ENCODE results near the gene CEP43.

Gene CEP43

DNA sequence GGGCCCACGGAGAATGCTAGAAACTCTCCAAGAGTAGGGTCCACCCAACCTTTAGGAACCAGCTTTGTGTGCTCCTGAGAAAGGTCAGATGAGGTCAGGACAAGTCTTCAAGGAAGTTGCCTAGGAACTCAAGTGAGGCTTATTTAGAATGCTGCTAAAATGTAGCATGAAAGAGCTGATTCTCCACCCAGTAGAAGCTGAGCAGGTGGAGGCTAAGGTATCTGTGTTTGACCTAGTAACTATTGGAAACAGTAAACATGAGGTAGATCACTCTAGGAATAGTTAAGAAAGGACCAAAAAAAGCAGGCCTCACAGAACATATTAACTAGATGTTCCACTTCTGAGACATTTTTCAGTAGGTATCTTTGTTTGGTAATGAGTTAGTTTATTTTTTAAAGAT lies 13.9 kb downstream of the CEP43 start:
- DNase-seq (ENCODE audit: low spot score), result no peak

DNA sequence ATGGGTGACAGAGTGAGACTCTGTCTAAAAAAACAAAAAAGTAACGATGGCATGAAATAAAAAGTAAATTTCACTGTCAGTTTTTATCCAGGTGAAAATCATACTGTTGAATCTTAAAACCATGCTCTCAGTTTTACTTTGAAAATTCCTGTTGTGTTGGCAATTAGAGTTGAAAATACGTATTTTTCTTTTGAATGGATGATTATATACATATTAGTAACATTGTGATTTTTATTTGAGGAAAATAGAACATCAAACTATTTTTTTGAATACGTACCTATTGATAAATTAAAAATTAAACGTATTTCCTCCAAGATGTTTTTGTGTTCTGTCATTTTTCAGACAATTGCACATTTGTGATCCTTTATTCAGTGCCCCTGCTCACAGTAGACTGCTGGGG lies 14.7 kb downstream of the CEP43 start:
- DNase-seq (ENCODE audit: low spot score), result no peak

DNA sequence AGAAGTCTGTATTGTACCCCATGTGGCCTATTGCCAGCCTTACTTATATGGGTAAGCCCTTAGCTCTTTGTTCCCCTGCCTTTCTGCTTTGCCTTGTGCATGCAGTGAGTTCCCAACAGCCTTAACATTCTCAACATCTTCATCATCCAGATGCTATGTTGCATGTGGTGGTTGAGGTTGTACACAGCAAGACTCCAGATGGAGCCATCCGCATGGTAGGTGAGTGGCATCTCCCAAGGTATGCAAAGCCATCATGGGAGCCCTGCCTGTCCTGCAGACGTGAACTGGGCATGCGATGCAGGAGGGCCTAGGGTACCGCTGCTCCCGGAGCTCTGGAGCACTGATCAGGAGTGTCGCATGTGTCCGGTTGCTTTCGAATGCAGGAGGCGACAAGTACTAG lies 16.1 kb downstream of the CEP43 start:
- DNase-seq (ENCODE audit: low spot score), result no peak

DNA sequence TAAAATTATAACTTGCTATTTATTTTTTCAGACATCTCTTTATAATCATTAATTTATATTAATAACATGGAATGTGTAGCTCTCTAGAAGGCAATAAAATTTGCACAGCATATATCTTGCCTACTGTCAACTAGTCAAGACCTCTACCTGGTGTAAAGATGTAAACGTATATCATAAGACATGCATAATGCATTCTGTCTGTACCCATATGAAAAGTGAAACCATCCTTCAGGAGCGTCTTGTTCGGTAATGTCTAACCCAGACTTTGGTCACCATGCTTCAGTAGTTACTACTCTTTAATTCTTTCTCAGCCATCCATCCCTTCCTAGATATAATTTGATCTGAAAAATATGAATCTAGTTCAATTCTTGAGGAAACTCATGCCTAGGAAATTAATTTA lies 21.0 kb downstream of the CEP43 start:
- DNase-seq (ENCODE audit: low spot score), result no peak

DNA sequence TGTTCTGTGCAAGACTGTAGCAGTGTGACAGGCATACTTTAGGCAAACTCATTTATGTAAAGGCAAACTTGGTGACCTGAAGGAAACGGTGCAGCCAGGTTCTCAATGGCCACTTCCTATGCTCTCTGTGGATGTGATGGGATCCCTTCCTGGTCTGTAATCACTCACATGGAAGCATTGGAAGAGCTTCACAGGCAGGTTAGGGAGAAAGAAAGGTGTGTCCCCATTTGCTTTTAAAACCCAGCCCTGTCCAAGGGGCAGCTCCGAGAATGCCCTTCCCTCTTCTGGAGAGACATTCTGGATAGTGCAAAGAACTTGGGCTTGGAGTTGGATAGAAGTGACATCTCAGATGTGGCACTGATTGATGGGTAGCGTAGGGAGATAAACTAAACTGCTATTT lies 28.1 kb downstream of the CEP43 start:
- DNase-seq (ENCODE audit: low spot score), result no peak

DNA sequence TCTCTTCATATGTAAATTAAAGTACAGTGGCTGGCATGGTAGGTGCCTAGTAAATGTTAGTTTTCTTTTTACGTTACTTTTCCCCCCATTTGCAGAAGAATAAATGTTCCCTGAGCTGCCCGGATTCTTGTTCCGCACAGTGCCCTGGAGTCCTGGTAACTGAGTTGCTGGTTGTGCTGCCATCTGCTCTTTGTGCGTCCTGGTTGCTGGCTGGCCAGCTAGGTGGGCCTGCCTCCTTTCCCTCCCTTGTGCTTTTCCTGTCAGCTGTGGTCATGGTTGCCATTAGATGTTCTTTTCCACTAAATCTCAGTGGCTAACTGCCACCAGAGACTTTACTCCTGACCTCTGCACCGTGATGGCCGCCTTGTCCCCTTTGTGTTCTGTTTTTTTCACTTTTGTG lies 28.6 kb downstream of the CEP43 start:
- DNase-seq (ENCODE audit: low spot score), result no peak

DNA sequence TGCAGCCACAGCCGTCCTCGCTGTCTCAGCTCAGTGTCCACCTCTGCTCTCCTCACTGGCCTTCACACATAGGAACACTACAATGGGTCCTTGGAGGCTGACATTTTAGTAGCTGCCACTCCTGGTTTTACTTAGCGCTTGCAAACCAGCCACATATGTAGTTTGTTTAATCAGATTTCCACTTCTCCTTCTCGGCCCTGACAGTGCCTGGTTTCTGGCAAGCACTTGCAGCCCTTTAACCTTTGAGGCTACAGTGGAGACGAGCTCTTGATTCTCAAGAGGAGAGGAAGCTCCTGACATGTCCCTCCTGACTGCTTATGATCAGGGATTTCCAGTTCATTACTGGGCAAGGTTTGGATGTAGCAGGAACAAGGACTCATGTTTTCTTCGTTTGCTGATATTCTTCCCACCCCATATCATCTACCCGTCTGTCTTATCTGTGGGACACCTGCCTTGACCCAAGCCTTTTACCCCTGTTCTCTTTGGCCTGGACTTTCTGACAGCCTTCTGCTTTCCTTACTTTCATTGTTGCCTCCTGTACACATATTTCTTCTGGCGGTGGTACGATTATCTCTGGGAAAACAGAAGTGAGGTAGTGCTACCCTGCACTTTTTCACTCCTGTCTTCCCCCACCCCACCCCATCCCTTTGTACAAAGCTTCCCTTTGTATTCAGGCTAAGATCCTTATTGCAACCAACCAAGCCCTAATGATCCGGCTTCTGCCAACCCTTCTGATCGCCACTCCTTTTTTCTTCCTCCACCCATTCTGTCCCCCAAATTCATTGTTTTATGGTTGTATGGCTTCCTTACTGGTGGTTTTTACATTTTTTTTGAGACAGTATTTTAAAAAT lies 31.2 kb downstream of the CEP43 start:
- no peak for DNase-seq (ENCODE audit: low spot score)

DNA sequence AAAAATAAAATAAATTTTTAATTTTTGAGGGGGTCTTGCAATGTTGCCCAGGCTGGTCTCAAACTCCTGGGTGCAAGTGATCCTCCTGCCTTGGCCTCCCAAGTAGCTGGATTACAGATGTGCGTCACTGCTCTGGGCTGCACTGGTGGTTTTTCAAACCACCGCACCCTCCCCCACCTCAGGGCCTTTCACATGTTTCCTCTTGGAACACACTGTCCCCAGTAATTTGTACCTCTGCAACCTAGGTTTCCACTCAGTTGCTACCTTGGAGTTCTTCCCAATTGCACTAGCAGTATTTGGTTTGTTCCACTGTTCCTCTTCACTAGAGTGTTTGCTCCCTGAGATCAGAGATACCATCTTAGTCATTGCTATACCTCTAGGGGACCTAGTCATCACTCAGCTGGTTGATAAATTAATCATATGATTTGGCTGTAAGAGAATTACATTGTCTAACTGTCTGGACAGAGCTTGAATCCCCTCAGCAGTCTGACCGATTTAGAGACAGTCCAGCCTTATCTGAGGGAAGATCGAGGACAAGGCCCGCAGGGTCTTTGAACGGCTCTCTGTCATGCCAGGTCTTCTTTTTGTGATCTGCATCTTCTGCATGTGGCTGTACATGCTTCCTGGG lies 32.0 kb downstream of the CEP43 start:
- no peak for DNase-seq (ENCODE audit: low spot score)

DNA sequence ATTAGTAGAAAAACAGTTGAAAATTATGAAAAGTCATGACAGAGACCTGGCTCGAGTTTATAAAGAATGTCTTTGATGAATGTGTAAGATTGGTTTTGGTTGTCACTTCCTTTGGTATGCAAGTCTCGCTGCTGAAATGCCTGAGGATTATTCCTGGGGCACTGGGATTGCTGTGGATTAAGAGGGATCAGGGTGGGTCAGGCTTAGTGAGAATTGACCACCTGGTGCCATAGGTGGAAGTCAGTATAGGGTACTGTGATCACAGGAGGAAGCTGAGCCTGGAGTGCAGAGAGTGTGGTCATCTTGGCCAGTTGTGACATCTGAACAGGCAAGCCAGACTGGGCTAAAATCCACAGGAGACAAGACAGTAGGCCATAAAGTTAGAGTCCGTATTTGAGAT lies 34.9 kb downstream of the CEP43 start:
- DNase-seq (ENCODE audit: low spot score), result no peak

DNA sequence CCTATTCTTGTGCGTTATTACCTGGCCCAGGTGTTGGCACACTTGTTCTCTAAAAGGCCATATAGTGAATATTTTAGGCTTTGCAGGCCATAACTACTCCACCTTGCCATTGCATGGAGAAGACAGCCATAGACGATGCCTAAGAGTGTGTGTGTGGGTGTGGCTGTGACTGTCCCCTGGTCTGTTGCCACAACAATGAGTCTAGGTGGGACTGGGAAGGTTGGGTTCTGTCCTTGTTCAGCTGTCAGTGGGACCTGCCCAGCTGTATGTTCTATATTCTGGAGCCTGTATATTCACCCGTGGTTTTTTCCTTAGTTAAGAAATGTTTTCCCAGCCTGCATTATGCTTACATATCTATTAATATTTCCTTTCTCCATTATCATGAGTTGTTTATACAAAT lies 38.6 kb downstream of the CEP43 start:
- no peak for DNase-seq (ENCODE audit: low spot score)

DNA sequence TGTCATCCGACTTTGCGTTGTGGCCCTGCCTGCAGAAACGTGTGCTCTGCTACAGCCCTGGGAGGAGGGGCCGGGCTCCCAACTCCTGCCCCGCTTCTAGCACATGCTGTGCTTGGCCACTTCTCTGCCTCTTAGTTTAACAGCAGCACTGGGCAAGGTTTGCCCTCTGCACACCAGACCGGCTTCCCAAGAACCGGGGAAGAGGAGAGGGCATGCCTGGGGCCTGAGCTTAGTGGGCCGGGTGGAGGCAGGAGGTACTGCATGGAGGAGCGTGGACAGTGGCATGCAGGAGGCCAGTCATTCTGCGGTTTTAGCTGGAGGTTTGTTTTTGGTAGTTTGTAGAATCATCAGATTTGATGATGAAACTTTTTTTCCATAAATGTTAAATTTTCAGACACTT lies 45.5 kb downstream of the CEP43 start:
- DNase-seq (ENCODE audit: low spot score), result no peak

DNA sequence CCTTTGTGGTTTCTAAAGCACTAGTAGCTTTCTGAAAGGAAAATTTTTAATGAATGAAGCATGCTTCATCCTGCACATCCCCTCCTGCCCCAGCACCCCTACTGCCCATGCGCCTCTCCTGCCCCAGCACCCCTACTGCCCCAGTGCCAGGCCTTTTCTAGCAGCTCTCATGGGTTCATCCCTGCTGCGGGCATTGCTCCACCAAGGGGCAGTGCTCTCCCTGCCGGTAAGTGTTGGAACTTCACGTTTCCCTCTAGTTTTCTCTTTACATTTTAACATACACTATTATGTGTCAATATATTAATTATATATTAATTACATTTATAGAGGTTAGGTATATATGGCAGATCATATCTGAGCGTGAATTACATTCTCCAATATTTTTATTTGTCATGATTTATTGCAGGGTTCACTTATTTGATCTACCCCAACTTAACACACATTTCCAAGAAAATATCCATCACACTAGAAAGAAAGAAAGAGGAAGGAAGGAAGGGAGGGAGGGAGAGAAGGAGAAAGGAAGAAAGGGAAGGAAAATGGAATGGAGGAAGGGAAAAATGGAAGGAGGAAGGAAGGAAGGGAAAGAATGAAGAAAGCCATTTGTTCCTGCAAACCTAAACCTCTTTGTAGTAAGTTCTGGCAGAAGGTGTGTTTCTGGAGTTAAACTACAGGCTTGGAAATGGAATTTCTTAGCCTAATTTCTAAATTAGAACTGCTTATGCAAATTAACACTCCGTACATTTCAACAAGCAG lies 46.8 kb downstream of the CEP43 start:
- DNase-seq (ENCODE audit: low spot score), result no peak

DNA sequence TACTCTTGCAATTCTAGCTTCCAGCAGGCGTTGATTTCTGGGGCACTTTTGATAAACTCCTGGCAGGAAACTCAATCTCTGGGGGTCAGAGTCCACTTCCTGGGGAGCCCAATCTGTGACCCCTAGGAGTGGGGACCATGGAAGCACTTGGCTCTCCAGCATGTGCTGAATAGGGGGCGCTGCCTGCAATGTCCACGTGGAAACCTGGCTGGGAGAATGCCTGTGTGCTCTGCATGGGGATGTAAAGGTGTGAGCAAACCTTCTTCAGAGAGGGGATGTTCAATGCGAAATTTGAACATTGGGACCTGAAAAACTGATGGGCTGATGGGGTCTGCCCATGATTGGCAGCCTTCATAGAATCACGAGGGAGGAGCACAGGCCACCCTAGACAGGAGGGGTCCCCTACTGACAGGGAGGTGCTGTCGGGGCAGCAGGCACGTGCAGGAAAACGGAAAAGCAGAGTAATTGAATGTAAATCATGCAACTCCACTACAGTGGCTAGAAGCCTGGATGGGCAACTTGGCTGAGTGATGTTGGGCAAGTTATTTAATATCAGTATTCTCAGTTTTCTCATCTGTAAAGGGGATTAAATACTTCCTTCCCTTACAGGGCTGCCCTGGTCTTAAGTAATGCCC lies 47.8 kb downstream of the CEP43 start:
- DNase-seq (ENCODE audit: low spot score), result no peak

DNA sequence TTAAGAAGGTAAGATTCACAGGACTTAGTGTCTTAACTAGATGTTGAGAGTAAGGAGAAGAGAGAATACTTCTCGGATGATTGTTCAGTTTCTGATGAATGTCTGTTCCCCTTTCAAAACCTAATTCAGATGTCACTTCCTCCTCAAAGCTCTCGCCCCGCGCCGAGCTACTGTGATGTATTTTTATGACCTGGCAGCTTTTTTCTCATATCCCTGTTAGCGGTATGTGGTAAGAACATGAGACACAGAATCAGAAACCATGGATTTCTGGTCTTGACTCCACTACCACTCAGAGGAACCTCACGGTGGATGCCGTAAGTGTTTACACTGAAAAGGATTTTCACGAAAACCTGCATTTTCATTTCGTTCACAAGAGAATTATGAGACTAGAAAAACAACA lies 48.4 kb downstream of the CEP43 start:
- DNase-seq (ENCODE audit: low spot score), result no peak

Data from SW480 (cell line).